C4-2B (cell line): ENCODE results near the gene RBPMS2.
"Not testable (repeated sequence)": the region's sequence is repeated elsewhere in the genome, so short reads cannot be mapped to it uniquely, and the experiment has no call there.

Source experiments
- H3K27ac ChIP-seq: fragments of 450-650 bp; 2 replicates; pipeline ENCODE4 v1.5.1; 2017
- CTCF ChIP-seq: fragments of 450-650 bp; conservative IDR thresholded peaks from 2 replicates; pipeline ENCODE4 v1.5.1; 2017; ENCODE audit warnings: mild to moderate bottlenecking
- ZFX ChIP-seq: fragments of 450-650 bp; IDR thresholded peaks from 2 replicates; pipeline ENCODE4 v1.6.1; 2017

RBPMS2 gene

GRCh38 chr15:64775551-64776401, at the start of gene RBPMS2:
TSS of gene RBPMS2 (minus strand) at chr15:64775589. CDS start at chr15:64775319, 270 bp downstream.
- TF ChIP-seq CTCF = no peak
- TF ChIP-seq ZFX = no peak
- H3K27ac ChIP-seq = peak within 1 kb of the TSS; percentile 73

- TF ChIP-seq CTCF (no peak), ZFX (no peak)
- H3K27ac ChIP-seq = peak overlapping the region; percentile 80
Observed at GRCh38 chr15:64824929-64825430, 49.6 kb upstream of the RBPMS2 start.

- TF ChIP-seq CTCF = no peak
- no peak for TF ChIP-seq ZFX
- no peak overlapping the region for H3K27ac ChIP-seq
Observed at GRCh38 chr15:64816452-64816851, 41.1 kb upstream of the RBPMS2 start.

- not testable (repeated sequence) for H3K27ac ChIP-seq
Observed at GRCh38 chr15:64814965-64815364, 39.6 kb upstream of the RBPMS2 start.

GRCh38 chr15:64814283-64814682, 38.9 kb upstream of the RBPMS2 start:
- H3K27ac ChIP-seq = not testable (repeated sequence)

GRCh38 chr15:64813075-64813474, 37.7 kb upstream of the RBPMS2 start:
- no peak for TF ChIP-seq ZFX
- TF ChIP-seq CTCF = no peak

GRCh38 chr15:64810497-64811326, 35.3 kb upstream of the RBPMS2 start:
- no peak overlapping the region for H3K27ac ChIP-seq
- no peak for TF ChIP-seq CTCF
- no peak for TF ChIP-seq ZFX

More at GRCh38 chr15:64813075-64813474, 37.7 kb upstream of the RBPMS2 start:
- no peak overlapping the region for H3K27ac ChIP-seq

- TF ChIP-seq CTCF (peak; percentile 98), ZFX (no peak)
- H3K27ac ChIP-seq = no peak overlapping the region
Observed at GRCh38 chr15:64809649-64810496, 34.5 kb upstream of the RBPMS2 start.
